Measurements from ENCODE around the gene PPP3CB.

Gene PPP3CB

DNA sequence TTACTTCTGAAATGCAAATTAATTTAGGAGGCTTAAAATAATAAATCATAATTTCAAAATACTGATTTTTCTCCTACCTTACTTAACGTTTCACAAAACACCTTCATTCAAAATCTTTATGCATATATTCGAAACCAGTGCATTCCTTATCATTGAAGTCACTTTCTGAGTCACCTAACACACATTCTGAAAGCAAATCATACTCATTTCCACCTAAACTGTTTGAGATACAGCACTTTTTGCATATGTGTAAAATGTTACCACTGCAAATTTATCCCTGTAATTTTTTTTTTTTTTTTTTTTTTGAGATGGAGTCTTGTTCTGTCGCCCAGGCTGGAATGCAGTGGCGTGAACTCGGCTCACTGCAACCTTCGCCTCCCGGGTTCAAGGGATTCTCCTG lies 15.7 kb downstream of the PPP3CB start:
- DNase-seq (ENCODE audit: low spot score) = peak; percentile 24

DNA sequence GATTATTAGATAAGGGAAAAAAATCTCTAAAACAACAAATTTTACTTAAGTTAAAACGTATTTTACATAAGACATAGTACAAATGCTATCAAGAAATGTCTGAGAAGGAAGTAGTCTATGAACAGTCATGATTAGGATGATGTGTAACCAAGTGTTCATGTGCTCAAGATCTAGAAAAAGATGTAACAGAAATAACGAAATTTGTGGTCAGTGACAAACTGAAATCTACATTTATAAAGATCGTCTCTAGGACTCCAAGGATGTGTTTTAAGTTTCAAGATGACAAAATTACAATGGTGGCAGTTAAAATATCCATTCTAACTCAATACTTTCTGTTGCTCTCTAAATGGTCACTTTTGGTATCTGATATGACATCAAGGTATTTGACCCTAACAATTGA lies 17.2 kb downstream of the PPP3CB start:
- DNase-seq (ENCODE audit: low spot score) = no peak

DNA sequence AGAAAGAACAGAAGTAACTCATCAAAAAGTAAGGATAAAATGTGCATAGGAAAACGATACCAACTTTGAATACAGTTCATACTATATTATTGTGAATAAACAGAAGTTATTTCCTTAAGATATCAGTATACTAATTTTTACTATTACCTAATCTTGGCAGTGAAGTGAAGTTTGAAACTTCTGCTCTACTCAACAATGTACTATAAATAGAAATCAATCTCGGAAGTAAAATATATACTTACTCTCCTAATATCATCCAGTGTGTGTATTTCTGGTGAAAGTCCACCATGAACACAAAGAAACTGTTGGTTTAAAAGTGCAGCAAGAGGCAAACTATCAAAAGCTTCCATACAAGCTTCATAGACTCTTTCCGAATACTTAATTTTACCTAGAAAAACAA lies 24.6 kb downstream of the PPP3CB start:
- no peak for DNase-seq (ENCODE audit: low spot score)

DNA sequence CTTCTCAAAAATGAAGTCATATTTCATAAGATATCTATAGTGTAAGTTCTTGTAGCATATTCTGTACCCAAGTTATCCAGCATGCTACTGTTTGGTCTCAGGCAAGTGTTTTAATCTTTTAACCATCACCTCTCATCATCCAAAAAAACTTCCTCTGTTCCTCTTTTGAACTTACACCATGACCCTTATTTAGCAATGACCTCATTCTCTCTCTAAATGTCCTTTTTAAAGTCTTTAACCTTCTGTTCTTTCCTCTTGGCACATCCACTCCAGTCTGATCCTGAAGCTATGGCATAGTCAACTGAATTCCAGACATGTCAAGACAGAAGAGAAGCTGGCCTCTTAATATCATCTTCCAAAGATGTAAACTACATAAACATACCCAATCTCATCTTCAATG lies 26.2 kb downstream of the PPP3CB start:
- no peak for DNase-seq (ENCODE audit: low spot score)

- no peak for DNase-seq (ENCODE audit: low spot score)
Measured at GRCh38 chr10:73467206-73467605, 28.6 kb downstream of the PPP3CB start.

- DNase-seq (ENCODE audit: low spot score) = no peak
Measured at GRCh38 chr10:73465978-73466726, 29.7 kb downstream of the PPP3CB start.

GRCh38 chr10:73460897-73461296 lies 34.9 kb downstream of the PPP3CB start:
- no peak for DNase-seq (ENCODE audit: low spot score)

DNA sequence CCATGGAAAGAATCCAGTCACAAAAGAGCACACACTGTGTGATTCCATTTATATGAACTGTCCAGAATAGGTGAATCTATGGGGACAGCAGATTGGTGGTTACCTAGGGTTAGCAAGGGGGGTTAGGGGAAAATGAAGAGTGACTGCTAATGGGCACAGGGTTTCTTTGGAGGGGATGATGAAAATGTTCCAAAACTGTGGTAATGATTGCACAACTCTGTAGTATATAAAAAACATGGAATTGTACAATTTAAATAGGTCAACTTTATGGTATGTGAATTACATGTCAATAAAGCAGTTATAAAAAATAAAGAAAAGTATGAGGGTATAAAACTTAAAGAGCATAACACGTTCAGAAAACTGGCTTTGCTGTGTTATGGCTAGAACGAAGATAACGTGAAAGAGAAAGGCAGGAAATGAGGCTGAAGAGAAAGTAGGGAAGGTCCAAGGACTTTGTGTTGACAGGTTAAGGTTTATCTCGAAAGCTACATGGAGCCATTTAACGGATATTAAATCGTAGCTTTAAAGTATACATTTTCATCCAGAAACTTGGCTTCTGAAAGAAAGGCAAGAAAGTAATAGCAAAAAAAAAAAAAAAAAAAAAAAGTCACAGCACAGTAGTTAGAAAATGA lies 36.0 kb downstream of the PPP3CB start:
- DNase-seq (ENCODE audit: low spot score) = no peak

- DNase-seq (ENCODE audit: low spot score) = no peak
Measured at GRCh38 chr10:73456187-73456890, 39.5 kb downstream of the PPP3CB start.

DNA sequence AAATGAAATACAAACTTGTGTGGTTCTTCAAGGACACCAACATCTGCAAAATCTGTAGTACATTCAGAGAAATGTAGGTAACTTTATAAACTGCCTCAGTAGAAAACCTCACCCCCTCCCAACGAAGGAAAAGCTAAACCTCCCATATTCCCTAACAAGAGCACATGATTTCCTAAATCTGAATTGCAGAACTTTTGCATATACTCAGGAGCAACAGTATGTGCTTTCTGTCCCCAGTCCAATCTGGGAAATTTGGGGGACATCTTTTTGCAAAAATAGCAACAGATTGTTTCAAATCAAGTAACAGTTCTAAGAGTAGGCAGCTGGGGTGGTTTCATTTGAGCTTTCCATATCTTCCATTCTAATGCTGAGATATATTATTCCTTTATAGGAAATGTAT lies 46.7 kb downstream of the PPP3CB start:
- no peak for DNase-seq (ENCODE audit: low spot score)

GRCh38 chr10:73448384-73448783 lies 47.4 kb downstream of the PPP3CB start:
- no peak for DNase-seq (ENCODE audit: low spot score)

GRCh38 chr10:73446926-73447325 lies 48.9 kb downstream of the PPP3CB start:
- DNase-seq (ENCODE audit: low spot score) = no peak

DNA sequence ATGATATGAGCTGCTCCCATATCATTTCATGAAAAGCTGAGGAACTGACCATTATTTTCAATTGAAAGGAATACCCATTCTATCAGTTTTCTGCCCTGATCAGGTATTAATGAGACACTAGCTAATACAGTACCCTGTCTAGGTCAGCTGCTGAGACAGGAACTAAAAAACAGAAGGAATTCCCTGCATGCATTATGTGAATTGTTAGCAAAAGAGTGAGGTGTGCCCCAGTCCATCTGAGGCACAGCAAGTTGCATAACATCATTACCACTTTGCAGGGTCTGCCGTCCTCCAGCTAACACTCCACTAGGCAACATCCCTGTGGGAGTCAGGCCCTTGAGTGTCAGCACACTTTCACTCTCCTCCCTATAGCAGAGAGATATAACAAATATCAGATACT lies 51.4 kb downstream of the PPP3CB start:
- DNase-seq (ENCODE audit: low spot score) = no peak

GRCh38 chr10:73439605-73440312 lies 56.1 kb downstream of the PPP3CB start:
- peak; percentile 57 for DNase-seq (ENCODE audit: low spot score)

- DNase-seq (ENCODE audit: low spot score) = peak; percentile 10
Measured at GRCh38 chr10:73439055-73439454, 56.8 kb downstream of the PPP3CB start.

DNA sequence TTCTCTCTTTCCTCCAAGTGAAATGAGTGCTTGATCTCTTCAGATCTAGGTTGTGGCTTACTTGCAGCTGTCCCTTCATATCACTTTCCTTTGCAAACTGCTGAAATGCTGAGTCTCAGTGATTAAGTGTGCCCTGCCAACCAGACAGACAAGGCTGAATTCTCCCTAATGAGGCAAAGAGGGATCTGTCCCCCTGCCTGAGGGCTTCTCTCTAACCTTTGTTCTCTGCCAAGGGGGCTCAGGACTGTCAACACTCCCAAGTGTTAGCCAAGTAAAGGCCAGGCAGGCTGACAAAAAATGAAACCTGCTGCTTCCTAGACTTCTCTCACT lies 62.3 kb downstream of the PPP3CB start, which contains the start of gene MSS51:
MSS51 (minus strand) TSS at position 24 of the 330 bp plus-strand sequence. CDS start 5,277 bp downstream, outside the sequence.
- DNase-seq (ENCODE audit: low spot score) = no peak

DNA sequence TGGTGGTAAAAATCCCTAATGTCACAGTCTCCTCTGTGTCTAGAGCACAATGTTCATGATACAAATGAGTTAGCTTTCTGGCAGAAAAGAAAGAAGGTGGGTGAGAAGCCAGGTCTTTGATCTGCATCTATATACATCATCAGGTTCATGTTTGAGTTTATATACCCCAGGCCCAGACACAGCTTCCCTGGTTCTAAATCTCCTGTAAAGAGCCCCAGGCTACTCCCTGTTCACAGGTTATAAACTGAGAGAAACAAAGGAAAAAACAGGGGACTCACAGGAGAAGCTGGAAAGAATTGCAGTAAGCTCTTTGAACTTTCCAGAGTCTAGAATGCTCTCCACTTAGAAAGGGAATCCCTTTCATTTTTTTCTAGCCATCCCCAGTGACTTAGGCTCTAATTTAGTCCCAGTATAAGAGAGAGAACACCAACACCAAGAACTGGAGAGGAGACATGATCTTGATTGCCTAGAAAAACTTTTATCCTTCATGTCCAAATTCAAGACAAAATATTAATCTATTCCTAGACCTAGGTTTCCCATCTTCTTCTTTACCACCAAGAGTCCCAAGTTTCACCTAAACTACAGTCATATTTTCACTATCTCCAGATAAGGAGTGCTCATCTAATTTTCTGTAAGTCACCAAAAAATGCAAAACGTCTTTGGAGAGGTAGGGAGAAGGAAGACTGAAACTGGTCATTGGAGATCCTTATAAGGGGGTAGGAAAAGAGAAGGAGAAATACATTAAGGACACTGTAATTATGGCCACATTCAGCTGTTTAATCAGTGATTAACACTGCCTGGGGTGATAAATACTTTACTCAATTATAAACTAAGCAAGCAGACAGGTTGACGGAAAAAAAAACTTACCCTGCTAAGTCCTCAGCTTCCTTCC lies 62.9 kb downstream of the PPP3CB start:
- no peak for DNase-seq (ENCODE audit: low spot score)

GRCh38 chr10:73426318-73426717 lies 69.5 kb downstream of the PPP3CB start:
- no peak for DNase-seq (ENCODE audit: low spot score)

GRCh38 chr10:73424478-73424877 lies 71.3 kb downstream of the PPP3CB start:
- no peak for DNase-seq (ENCODE audit: low spot score)

- DNase-seq (ENCODE audit: low spot score) = no peak
Measured at GRCh38 chr10:73423309-73423708, 72.5 kb downstream of the PPP3CB start.

- DNase-seq (ENCODE audit: low spot score) = no peak
Measured at GRCh38 chr10:73416571-73416970, 79.3 kb downstream of the PPP3CB start.

Measured in AG08396 (cell line).